Skin epidermis (tissue), 12 donors: ENCODE data around the gene CSTPP1.

Source experiments
- H3K27ac ChIP-seq, 21 experiments: fragments of 200-600 bp; sonication (generic) in 11 of 21; one replicate each; pipeline ENCODE4 v1.5.0; 2020; ENCODE audit warnings: mild to moderate bottlenecking in 3 of 21, inconsistent platforms in 2 of 21, moderate library complexity in 2 of 21
- H3K4me3 ChIP-seq, 7 experiments: fragments of 200-600 bp; sonication (generic) in 2 of 7; one replicate each; pipeline ENCODE4 v1.5.0; 2020; ENCODE audit warnings: inconsistent platforms in 2 of 7, mild to moderate bottlenecking in 2 of 7, moderate library complexity in 1 of 7

CSTPP1 gene

GRCh38 chr11:47147681-47148080 lies 211.1 kb downstream of the CSTPP1 start:
- no peak overlapping the region for H3K4me3 ChIP-seq
- no peak overlapping the region for H3K27ac ChIP-seq

GRCh38 chr11:47148270-47148669 lies 211.7 kb downstream of the CSTPP1 start:
- Histone ChIP-seq H3K4me3 (no peak overlapping the region), H3K27ac (no peak overlapping the region)

GRCh38 chr11:47148903-47149531 lies 212.5 kb downstream of the CSTPP1 start:
- peak overlapping the region in 2 of 21 experiments; percentile 2 to 37 for H3K27ac ChIP-seq
- no peak overlapping the region for H3K4me3 ChIP-seq

GRCh38 chr11:47149782-47150181 lies 213.2 kb downstream of the CSTPP1 start:
- Histone ChIP-seq H3K27ac (peak overlapping the region in 3 of 21 experiments; percentile 2 to 37 (median 9)), H3K4me3 (no peak overlapping the region)

- Histone ChIP-seq H3K4me3 (no peak overlapping the region), H3K27ac (peak overlapping the region in 4 of 21 experiments; percentile 0 to 44 (median 34))
Measured at GRCh38 chr11:47152126-47152952, 215.8 kb downstream of the CSTPP1 start.

GRCh38 chr11:47152953-47153950 lies 216.7 kb downstream of the CSTPP1 start:
- peak overlapping the region in 5 of 21 experiments; percentile 3 to 54 (median 27) for H3K27ac ChIP-seq

GRCh38 chr11:47154616-47155570 lies 218.3 kb downstream of the CSTPP1 start:
- Histone ChIP-seq H3K4me3 (no peak overlapping the region), H3K27ac (peak overlapping the region in 9 of 21 experiments; percentile 10 to 67 (median 46))

More at GRCh38 chr11:47152953-47153950, 216.7 kb downstream of the CSTPP1 start:
- H3K4me3 ChIP-seq, result no peak overlapping the region

- Histone ChIP-seq H3K27ac (peak overlapping the region in 5 of 21 experiments; percentile 18 to 67 (median 40)), H3K4me3 (no peak overlapping the region)
Measured at GRCh38 chr11:47155879-47156278, 219.3 kb downstream of the CSTPP1 start.

- Histone ChIP-seq H3K4me3 (no peak overlapping the region), H3K27ac (peak overlapping the region in 6 of 21 experiments; percentile 7 to 67 (median 31))
Measured at GRCh38 chr11:47156333-47156732, 219.8 kb downstream of the CSTPP1 start.

GRCh38 chr11:47156951-47157350 lies 220.4 kb downstream of the CSTPP1 start:
- H3K27ac ChIP-seq, result peak overlapping the region in 2 of 21 experiments; percentile 7
- H3K4me3 ChIP-seq, result no peak overlapping the region

- Histone ChIP-seq H3K27ac (no peak overlapping the region), H3K4me3 (no peak overlapping the region)
Measured at GRCh38 chr11:47157805-47158204, 221.2 kb downstream of the CSTPP1 start.

- no peak overlapping the region for H3K27ac ChIP-seq
- no peak overlapping the region for H3K4me3 ChIP-seq
Measured at GRCh38 chr11:47158242-47158641, 221.7 kb downstream of the CSTPP1 start.

GRCh38 chr11:47160753-47161133 lies 224.2 kb downstream of the CSTPP1 start:
- Histone ChIP-seq H3K4me3 (no peak overlapping the region), H3K27ac (no peak overlapping the region)

- Histone ChIP-seq H3K27ac (no peak overlapping the region), H3K4me3 (no peak overlapping the region)
Measured at GRCh38 chr11:47161134-47161854, 224.7 kb downstream of the CSTPP1 start.

- Histone ChIP-seq H3K4me3 (no peak overlapping the region), H3K27ac (no peak overlapping the region)
Measured at GRCh38 chr11:47161890-47162289, 225.3 kb downstream of the CSTPP1 start.

GRCh38 chr11:47162426-47162825 lies 225.9 kb downstream of the CSTPP1 start:
- H3K4me3 ChIP-seq, result no peak overlapping the region
- no peak overlapping the region for H3K27ac ChIP-seq

GRCh38 chr11:47163193-47163592 lies 226.6 kb downstream of the CSTPP1 start:
- Histone ChIP-seq H3K27ac (no peak overlapping the region), H3K4me3 (no peak overlapping the region)

- Histone ChIP-seq H3K27ac (no peak overlapping the region), H3K4me3 (no peak overlapping the region)
Measured at GRCh38 chr11:47163898-47164297, 227.3 kb downstream of the CSTPP1 start.
